Omental fat pad (tissue), 4 donors: ENCODE results near the gene MAPK4. TPM values are rescaled to one million over a fixed set of nuclear protein-coding genes. Genes with fewer than 3 reads are reported as not detected.

Source experiments
- ATAC-seq: fragments of 150-250 bp; one replicate; pipeline ENCODE4 v1.9.1; 2016; ENCODE audit warnings: mild to moderate bottlenecking, moderate library complexity; ENCODE audit not compliant: low FRiP score
- DNase-seq: peaks from one replicate; pipeline ENCODE4 v3.0.0-alpha.2; 2019; ENCODE audit warnings: low spot score
- total RNA-seq, 4 donors: library from RNA; depleted of rRNA; stranded (reverse); fragments of >200 nt; gene quantifications; one replicate each; pipeline ENCODE4 v1.1.0, GENCODE V29; 2016
- TF ChIP-seq, protein P1 (sequence below), 3 donors: fragments of 450-650 bp; IDR thresholded peaks; one replicate each; pipeline ENCODE4 v1.5.1; 2016 to 2017; ENCODE audit warnings: antibody characterized with exemption in 3 of 3, mild to moderate bottlenecking in 3 of 3, moderate library complexity in 2 of 3

MAPK4 gene
- total RNA-seq, 4 donors from 2014 or later, result 0.12 to 0.28 TPM; not detected in 2

GRCh38 chr18:50722311-50722710, 162.4 kb downstream of the MAPK4 start:
- DNase-seq (no peak), ATAC-seq (no peak)
- TF ChIP-seq, protein P1, sequence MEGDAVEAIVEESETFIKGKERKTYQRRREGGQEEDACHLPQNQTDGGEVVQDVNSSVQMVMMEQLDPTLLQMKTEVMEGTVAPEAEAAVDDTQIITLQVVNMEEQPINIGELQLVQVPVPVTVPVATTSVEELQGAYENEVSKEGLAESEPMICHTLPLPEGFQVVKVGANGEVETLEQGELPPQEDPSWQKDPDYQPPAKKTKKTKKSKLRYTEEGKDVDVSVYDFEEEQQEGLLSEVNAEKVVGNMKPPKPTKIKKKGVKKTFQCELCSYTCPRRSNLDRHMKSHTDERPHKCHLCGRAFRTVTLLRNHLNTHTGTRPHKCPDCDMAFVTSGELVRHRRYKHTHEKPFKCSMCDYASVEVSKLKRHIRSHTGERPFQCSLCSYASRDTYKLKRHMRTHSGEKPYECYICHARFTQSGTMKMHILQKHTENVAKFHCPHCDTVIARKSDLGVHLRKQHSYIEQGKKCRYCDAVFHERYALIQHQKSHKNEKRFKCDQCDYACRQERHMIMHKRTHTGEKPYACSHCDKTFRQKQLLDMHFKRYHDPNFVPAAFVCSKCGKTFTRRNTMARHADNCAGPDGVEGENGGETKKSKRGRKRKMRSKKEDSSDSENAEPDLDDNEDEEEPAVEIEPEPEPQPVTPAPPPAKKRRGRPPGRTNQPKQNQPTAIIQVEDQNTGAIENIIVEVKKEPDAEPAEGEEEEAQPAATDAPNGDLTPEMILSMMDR (IDR thresholded peaks at IDR 0.05), result no peak

GRCh38 chr18:50724751-50725151, 164.9 kb downstream of the MAPK4 start:
- TF ChIP-seq, protein P1 (IDR thresholded peaks at IDR 0.05), result no peak
- DNase-seq (no peak), ATAC-seq (no peak)

DNA sequence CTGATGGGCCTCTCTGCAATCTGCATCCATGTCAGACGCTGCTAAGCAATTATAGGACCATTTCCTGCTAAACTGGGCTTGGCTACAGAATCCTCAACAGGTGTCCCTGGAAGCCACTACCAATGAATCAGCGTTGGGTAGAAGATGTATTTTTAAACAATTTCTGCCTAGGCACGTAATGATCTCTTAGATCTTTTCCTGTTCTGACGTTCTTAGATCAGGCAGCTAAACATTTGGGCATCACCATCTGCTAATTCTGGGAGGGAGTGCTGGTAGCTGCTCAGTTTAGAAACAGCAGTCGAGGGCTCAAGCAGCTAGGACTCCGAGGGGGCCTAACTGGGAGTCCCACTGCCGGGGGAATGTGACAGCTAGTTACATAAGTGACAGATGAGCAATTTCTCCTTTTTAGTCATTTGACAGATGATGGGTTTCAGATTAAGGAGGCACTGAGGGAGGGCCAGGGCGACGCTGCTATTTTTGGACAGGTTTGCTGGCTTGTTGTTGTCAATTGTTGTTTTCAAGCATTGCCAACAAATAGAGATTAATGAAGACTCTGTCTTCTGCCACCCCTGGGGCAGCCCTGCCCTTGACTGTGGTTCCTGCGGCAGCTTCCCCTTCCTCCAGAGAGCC, 167.2 kb downstream of the MAPK4 start:
- ATAC-seq (no peak), DNase-seq (no peak)
- TF ChIP-seq, protein P1 (IDR thresholded peaks at IDR 0.05), result no peak

DNA sequence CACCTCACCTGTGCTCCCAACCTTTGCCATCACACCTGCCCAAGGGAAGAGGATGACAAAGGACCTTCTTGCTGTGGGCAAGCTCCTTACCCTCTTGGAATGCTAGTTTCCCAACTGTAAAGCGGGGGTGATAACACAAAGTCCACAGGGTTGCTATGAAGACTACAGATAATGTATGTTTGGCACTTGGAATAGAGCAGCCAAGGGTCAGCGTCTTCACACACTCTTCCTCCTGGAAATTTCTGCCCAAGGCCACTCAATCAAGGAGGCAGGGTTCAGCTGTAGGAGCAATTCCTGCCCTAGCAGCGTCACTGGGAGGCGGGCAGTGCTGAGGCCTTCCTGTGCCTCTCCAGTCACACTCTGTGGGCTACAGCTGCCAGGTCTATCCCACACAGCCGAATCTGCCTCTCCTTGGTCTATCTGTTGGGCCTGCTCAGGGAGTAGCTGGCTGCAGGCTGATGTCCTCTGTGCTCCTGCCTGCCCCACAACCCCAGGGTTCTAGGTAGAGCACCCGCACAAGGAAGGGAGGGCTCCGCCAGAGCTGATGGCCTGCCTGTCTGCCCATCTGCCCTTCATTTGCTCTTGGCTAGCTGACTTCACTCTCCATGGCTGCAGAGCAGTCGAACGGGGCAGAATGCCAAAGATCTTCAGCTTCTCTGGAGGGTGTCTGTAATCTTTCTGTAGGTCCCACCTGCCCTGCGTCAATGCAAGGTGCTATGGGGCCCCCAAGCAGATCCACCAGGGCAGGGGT, 168.0 kb downstream of the MAPK4 start:
- TF ChIP-seq, protein P1 (IDR thresholded peaks at IDR 0.05), result no peak
- ATAC-seq, result no peak
- no peak for DNase-seq

GRCh38 chr18:50729376-50729775, 169.5 kb downstream of the MAPK4 start:
- TF ChIP-seq, protein P1 (IDR thresholded peaks at IDR 0.05), result no peak
- DNase-seq, result no peak
- no peak for ATAC-seq

GRCh38 chr18:50729986-50730385, 170.1 kb downstream of the MAPK4 start:
- ATAC-seq (no peak), DNase-seq (no peak)
- TF ChIP-seq, protein P1 (IDR thresholded peaks at IDR 0.05), result no peak

DNA sequence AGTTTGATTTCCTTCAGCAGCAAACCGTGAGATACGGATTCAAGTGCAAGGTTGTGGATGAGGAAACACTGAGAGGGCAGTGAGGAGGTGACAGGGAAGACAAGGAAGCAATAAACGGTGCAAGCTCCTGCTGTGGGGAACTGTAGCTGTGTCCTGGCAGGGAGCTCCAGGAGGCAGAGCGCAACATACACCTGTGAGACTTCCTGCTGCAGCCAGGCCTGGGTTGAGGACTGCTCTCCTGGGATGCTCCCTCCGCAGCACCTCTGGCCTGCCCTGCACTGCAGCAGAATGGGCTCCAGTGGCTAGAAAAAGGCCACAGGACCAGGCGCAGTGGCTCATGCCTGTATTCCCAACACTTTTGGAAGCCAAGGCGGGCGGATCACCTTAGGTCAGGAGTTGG, 174.5 kb downstream of the MAPK4 start:
- TF ChIP-seq, protein P1 (IDR thresholded peaks at IDR 0.05), result no peak
- no peak for ATAC-seq
- no peak for DNase-seq
